ENCODE measurements around the gene AAGAB.

AAGAB gene

DNA sequence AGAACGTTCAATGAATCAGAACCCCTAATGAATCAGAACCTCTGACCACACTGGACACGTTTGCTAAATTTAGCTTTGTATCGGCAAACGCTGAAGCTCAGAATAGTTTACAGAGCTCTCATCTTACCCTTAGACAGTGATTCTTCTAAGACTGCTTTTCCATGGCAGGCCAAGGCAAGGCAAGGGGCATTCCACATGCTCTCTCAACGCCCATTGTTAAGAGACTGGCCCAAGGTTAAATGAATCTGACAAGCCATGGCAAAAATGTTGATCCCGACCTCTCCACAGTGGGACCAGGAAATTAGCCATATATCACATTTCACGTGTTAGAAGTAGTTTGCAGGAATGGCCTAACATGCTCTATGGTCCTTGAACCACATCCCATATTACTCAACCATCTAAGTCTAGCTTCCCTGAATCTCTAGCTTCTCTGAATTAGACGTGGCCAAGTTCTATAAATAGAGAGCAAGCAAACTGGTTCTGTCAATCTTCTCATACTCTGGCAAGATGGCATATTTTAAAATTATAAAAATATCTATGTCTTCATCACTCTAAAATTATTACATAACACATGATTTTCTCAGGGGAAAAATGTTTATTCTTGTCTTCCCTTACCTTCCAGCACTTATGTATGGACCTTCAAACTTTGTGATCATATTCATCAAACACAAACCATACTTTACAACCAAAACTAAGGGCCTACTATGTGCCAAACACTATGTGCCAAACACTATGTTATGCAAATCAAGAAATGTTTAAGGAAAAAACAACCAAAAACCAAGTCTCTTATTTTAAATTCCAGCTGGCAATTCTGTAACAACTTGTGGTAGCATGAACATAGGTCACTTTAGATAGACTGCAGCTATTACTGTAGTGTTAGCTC is 54.3 kb downstream of the AAGAB start:
- no peak overlapping the region for H3K27ac ChIP-seq (ENCODE audit: insufficient read depth, low read length, poor library complexity, severe bottlenecking)
- H3K4me1 ChIP-seq (ENCODE audit: control insufficient read depth, insufficient read depth, low read length, poor library complexity, severe bottlenecking), result no peaks in the 10 kb centered on the region
- peaks cover 15% of the 10 kb centered on the region for H3K36me3 ChIP-seq (ENCODE audit: control insufficient read depth, insufficient read depth, low read length)
- H3K9me3 ChIP-seq (ENCODE audit: control insufficient read depth, low read length), result no peaks in the 10 kb centered on the region
- no peak overlapping the region for H3K4me3 ChIP-seq (ENCODE audit: insufficient read depth, low read depth, low read length, poor library complexity, severe bottlenecking)
- no peak for DNase-seq
- H3K27me3 ChIP-seq (replicated peaks; ENCODE audit: control insufficient read depth, insufficient read depth, low read length, poor library complexity, severe bottlenecking), result no peaks in the 10 kb centered on the region

DNA sequence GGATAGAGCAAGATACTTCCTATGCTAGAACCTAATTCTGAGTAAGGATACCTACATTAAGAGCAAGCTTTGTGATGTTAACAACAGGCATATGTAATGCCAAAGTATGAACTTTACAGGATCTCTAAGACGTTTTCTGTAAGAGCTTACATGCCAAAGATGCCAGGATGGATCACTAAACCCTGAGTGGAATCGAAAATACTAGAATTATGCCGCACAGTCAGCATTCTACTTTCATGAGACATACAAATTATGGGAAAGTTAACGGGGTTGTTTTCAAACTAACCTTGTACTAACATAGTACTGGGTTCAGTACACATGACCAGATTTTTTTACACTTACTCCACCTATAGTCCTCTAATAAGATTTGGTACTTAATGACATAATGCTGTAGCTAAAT is 55.1 kb downstream of the AAGAB start:
- Histone ChIP-seq H3K27me3 (replicated peaks; ENCODE audit: control insufficient read depth, insufficient read depth, low read length, poor library complexity, severe bottlenecking) (no peaks in the 10 kb centered on the region), H3K36me3 (ENCODE audit: control insufficient read depth, insufficient read depth, low read length) (peaks cover 15% of the 10 kb centered on the region), H3K4me3 (ENCODE audit: insufficient read depth, low read depth, low read length, poor library complexity, severe bottlenecking) (no peak overlapping the region), H3K4me1 (ENCODE audit: control insufficient read depth, insufficient read depth, low read length, poor library complexity, severe bottlenecking) (no peaks in the 10 kb centered on the region), H3K9me3 (ENCODE audit: control insufficient read depth, low read length) (no peaks in the 10 kb centered on the region), H3K27ac (ENCODE audit: insufficient read depth, low read length, poor library complexity, severe bottlenecking) (no peak overlapping the region)
- no peak for DNase-seq

DNA sequence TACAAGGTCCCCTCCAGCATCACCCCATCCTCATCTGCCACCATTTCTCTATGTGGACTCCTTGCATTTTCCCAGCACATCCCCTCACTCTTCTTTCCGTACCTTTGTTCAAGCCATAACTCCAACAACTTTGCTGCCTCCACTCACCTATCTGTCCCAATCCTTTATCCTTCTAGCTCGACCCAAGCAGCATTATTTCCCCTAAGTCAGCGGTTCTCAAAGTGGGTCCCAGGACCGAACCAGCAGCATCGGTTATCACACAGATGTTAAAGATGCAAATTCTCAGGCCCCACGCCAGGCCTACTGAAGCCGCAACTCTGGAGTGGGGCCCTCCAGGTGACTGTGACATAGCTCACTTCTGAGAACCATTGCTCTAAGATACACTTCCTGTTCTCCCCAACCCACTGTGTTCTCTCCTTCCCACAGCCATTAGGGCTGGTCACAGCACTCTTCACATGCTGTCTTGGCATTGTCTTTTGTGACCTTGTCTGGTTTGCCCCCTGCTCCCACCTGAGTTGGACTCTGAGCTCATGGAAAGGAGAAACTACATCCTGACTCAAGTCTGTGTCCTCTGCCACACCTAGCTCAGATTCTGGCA is 56.2 kb downstream of the AAGAB start:
- DNase-seq, result no peak
- Histone ChIP-seq H3K4me1 (ENCODE audit: control insufficient read depth, insufficient read depth, low read length, poor library complexity, severe bottlenecking) (no peaks in the 10 kb centered on the region), H3K9me3 (ENCODE audit: control insufficient read depth, low read length) (no peaks in the 10 kb centered on the region), H3K36me3 (ENCODE audit: control insufficient read depth, insufficient read depth, low read length) (peaks cover 15% of the 10 kb centered on the region), H3K4me3 (ENCODE audit: insufficient read depth, low read depth, low read length, poor library complexity, severe bottlenecking) (no peak overlapping the region), H3K27me3 (replicated peaks; ENCODE audit: control insufficient read depth, insufficient read depth, low read length, poor library complexity, severe bottlenecking) (no peaks in the 10 kb centered on the region), H3K27ac (ENCODE audit: insufficient read depth, low read length, poor library complexity, severe bottlenecking) (no peak overlapping the region)

DNA sequence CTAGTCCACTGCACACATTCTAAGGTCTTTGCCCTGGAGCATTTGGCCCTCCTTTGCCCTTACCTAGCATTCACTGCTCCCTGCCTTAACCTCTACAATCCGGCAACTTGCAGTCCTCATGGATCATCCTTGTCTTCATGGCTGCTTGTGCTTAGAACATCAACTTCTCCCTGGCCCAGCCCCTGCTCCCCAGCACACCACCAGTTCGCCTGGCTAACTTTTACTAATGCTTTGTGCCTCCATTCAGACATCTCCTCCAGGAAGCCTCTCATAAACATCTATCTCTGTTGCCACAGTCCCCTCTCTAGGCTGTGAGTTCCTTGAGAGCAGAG is 57.1 kb downstream of the AAGAB start:
- Histone ChIP-seq H3K27me3 (replicated peaks; ENCODE audit: control insufficient read depth, insufficient read depth, low read length, poor library complexity, severe bottlenecking) (no peaks in the 10 kb centered on the region), H3K36me3 (ENCODE audit: control insufficient read depth, insufficient read depth, low read length) (peaks cover 7% of the 10 kb centered on the region), H3K4me1 (ENCODE audit: control insufficient read depth, insufficient read depth, low read length, poor library complexity, severe bottlenecking) (no peaks in the 10 kb centered on the region), H3K9me3 (ENCODE audit: control insufficient read depth, low read length) (no peaks in the 10 kb centered on the region), H3K27ac (ENCODE audit: insufficient read depth, low read length, poor library complexity, severe bottlenecking) (no peak overlapping the region), H3K4me3 (ENCODE audit: insufficient read depth, low read depth, low read length, poor library complexity, severe bottlenecking) (no peak overlapping the region)
- DNase-seq, result no peak

DNA sequence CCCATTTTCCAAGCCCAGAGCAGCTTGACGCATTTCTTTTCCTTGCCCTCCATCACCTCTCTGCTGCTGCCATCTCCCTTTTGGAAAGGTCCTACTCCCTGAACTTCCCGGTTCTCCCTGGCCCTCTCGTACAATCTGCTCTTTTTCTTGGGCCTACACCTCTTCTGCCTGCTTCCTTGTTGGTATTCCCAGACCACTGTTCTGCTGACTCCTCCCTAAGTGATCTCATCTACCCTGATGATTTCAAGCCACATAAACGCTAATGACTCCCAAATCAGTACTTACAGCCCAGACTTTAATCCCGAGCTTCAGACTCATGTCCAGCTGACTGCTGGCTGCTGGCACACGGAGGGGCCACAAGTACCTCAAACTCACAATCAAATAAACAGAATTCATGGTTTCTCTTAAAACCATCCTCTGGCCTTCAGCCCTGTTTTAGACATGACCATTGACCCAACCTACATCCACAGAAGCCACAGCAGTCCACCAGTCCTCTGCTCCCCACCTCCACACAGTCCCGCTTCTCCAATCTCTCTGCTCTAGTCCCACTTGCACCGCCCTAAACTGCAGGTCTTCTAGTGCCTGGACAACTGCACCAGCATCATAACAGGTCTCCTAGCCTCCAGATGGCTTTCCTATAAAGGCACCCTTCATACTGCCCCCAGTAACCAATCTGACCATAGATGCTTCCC is 57.6 kb downstream of the AAGAB start:
- peaks cover 5% of the 10 kb centered on the region for H3K36me3 ChIP-seq (ENCODE audit: control insufficient read depth, insufficient read depth, low read length)

DNA sequence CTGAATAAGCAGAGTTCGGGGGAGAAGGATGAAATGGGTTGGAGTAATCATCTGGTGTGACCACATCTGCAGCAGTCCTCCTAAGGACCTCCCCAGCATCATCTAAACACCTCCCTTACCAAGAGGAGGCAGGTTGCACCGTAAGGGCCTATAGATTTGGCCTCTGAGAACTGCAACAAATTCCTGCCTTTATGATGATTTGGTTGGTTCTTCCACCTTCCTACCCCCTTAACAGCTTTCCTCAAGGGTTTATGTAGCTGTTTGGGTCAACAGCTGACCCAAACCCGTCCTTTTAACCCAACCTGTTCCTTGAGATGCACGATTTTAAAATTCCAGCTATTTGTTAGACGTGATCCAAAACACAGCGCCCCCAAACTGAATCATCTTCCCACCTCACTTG is 58.2 kb downstream of the AAGAB start:
- no peak for DNase-seq
- Histone ChIP-seq H3K4me1 (ENCODE audit: control insufficient read depth, insufficient read depth, low read length, poor library complexity, severe bottlenecking) (no peaks in the 10 kb centered on the region), H3K27me3 (replicated peaks; ENCODE audit: control insufficient read depth, insufficient read depth, low read length, poor library complexity, severe bottlenecking) (no peaks in the 10 kb centered on the region), H3K9me3 (ENCODE audit: control insufficient read depth, low read length) (no peaks in the 10 kb centered on the region), H3K27ac (ENCODE audit: insufficient read depth, low read length, poor library complexity, severe bottlenecking) (no peak overlapping the region), H3K36me3 (ENCODE audit: control insufficient read depth, insufficient read depth, low read length) (peaks cover 8% of the 10 kb centered on the region), H3K4me3 (ENCODE audit: insufficient read depth, low read depth, low read length, poor library complexity, severe bottlenecking) (no peak overlapping the region)

More for the DNA sequence above, 57.6 kb downstream of the AAGAB start:
- Histone ChIP-seq H3K9me3 (ENCODE audit: control insufficient read depth, low read length) (no peaks in the 10 kb centered on the region), H3K27ac (ENCODE audit: insufficient read depth, low read length, poor library complexity, severe bottlenecking) (no peak overlapping the region), H3K4me1 (ENCODE audit: control insufficient read depth, insufficient read depth, low read length, poor library complexity, severe bottlenecking) (no peaks in the 10 kb centered on the region), H3K4me3 (ENCODE audit: insufficient read depth, low read depth, low read length, poor library complexity, severe bottlenecking) (no peak overlapping the region), H3K27me3 (replicated peaks; ENCODE audit: control insufficient read depth, insufficient read depth, low read length, poor library complexity, severe bottlenecking) (no peaks in the 10 kb centered on the region)
- no peak for DNase-seq

DNA sequence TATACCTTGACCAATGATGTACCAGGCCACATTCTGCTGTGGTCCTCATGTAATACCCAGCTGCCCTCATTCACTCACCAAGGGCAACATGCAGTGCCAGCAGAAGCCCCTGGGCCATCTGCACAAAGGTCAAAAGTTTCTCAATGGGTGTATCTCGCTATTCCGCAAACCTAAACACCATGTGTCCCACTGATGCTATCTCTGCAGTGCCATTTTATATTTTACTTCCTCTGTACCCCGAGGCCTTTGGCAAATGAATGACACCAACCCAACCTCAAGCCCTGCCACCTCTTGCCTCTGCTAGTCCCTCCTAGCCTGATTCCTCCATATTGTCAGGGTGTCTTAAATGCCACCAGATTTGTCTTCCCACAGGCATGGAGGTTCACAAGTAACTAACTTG is 59.2 kb downstream of the AAGAB start:
- Histone ChIP-seq H3K36me3 (ENCODE audit: control insufficient read depth, insufficient read depth, low read length) (peaks cover 16% of the 10 kb centered on the region), H3K27me3 (replicated peaks; ENCODE audit: control insufficient read depth, insufficient read depth, low read length, poor library complexity, severe bottlenecking) (no peaks in the 10 kb centered on the region), H3K4me3 (ENCODE audit: insufficient read depth, low read depth, low read length, poor library complexity, severe bottlenecking) (no peak overlapping the region), H3K27ac (ENCODE audit: insufficient read depth, low read length, poor library complexity, severe bottlenecking) (no peak overlapping the region), H3K4me1 (ENCODE audit: control insufficient read depth, insufficient read depth, low read length, poor library complexity, severe bottlenecking) (no peaks in the 10 kb centered on the region), H3K9me3 (ENCODE audit: control insufficient read depth, low read length) (no peaks in the 10 kb centered on the region)
- DNase-seq, result no peak

- DNase-seq, result no peak
- Histone ChIP-seq H3K9me3 (ENCODE audit: control insufficient read depth, low read length) (no peaks in the 10 kb centered on the region), H3K4me1 (ENCODE audit: control insufficient read depth, insufficient read depth, low read length, poor library complexity, severe bottlenecking) (no peaks in the 10 kb centered on the region), H3K36me3 (ENCODE audit: control insufficient read depth, insufficient read depth, low read length) (peaks cover 25% of the 10 kb centered on the region), H3K27me3 (replicated peaks; ENCODE audit: control insufficient read depth, insufficient read depth, low read length, poor library complexity, severe bottlenecking) (no peaks in the 10 kb centered on the region), H3K27ac (ENCODE audit: insufficient read depth, low read length, poor library complexity, severe bottlenecking) (no peak overlapping the region), H3K4me3 (ENCODE audit: insufficient read depth, low read depth, low read length, poor library complexity, severe bottlenecking) (no peak overlapping the region)
Measured at GRCh38 chr15:67194171-67195114, 60.0 kb downstream of the AAGAB start.

- no peak overlapping the region for H3K4me3 ChIP-seq (ENCODE audit: insufficient read depth, low read depth, low read length, poor library complexity, severe bottlenecking)
- no peaks in the 10 kb centered on the region for H3K9me3 ChIP-seq (ENCODE audit: control insufficient read depth, low read length)
- H3K36me3 ChIP-seq (ENCODE audit: control insufficient read depth, insufficient read depth, low read length), result peaks cover 35% of the 10 kb centered on the region
- H3K27ac ChIP-seq (ENCODE audit: insufficient read depth, low read length, poor library complexity, severe bottlenecking), result no peak overlapping the region
- no peaks in the 10 kb centered on the region for H3K4me1 ChIP-seq (ENCODE audit: control insufficient read depth, insufficient read depth, low read length, poor library complexity, severe bottlenecking)
- H3K27me3 ChIP-seq (replicated peaks; ENCODE audit: control insufficient read depth, insufficient read depth, low read length, poor library complexity, severe bottlenecking), result no peaks in the 10 kb centered on the region
- DNase-seq, result no peak
Measured at GRCh38 chr15:67193223-67193990, 61.1 kb downstream of the AAGAB start.

All from effector memory CD4-positive, alpha-beta T cell (primary cell).